Dedifferentiated amniotic fluid mesenchymal stem cell (primary cell): ENCODE measurements around the gene CDC25A.

Experiments used
- DNase-seq: peaks from one replicate; pipeline ENCODE4 v3.0.0-alpha.2; 2016; ENCODE audit errors: extremely low spot score

The CDC25A gene

DNA sequence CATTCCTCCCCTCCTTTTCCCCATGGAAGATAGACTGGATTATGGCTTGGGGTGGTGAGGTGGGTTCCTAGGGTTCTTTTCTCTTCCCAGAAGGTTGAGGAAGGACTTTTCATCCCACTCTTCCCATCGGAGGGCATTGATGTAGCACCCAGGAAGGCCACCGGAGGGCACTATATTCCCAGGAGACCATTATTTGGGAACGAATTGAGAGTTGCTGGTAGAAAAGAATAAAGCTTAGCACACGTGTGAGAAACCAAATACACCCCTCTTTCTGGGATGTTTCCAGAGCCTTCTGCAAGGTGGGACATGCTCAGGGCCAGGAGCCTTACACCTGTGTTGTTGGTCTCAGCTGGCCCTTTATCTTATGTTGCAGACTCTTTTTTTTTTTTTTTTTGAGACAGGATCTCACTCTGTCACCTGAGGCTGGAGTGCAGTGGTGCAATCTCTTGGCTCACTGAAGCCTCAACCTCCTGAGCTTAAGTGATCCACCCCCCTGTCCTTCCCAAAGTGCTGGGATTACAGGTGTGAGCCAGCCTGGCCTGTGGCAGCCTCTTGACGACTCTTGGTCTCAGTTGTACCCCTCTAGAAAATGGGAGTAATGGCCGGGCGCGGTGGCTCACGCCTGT lies 6.3 kb upstream of the CDC25A start:
- DNase-seq: peak; percentile 63

DNA sequence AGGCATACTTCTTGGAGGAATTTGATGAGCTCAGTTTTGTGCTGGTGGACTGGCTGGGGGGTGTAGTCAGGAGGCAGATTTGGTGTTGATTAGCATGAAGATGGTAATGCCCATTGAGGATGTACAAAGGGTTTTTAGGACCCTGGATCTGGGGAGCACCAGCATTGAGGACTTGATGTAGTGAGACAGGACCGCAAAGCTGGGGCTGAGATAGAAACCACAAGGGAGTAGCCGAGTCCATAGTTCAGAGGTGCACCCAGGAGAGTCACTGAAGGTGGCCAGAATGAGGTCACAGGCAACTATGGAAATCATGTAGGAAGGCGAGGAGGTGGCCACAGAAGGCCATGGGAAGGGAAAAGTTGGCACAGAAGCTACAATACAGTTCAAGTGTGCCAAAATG lies 2.7 kb upstream of the CDC25A start:
- DNase-seq: no peak

DNA sequence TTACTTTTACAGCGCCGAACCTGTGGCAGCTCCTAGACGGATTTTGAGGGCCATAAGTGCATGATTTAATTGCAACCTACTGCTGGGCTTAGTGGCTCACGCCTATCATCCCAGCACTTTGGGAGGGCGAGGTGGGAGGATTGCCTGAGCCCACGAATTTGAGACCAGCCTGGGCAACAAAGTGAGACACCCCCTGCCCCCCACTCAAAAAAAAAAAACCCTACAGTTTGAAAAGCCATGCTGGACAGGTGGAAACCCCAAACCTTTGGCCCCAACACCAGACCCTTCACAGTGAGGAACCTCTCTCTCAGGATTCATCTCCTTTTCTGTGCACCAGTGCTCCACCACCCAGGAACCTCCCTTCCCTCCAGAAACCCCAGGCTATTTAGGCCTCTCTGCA lies 1.1 kb upstream of the CDC25A start:
- no peak for DNase-seq

DNA sequence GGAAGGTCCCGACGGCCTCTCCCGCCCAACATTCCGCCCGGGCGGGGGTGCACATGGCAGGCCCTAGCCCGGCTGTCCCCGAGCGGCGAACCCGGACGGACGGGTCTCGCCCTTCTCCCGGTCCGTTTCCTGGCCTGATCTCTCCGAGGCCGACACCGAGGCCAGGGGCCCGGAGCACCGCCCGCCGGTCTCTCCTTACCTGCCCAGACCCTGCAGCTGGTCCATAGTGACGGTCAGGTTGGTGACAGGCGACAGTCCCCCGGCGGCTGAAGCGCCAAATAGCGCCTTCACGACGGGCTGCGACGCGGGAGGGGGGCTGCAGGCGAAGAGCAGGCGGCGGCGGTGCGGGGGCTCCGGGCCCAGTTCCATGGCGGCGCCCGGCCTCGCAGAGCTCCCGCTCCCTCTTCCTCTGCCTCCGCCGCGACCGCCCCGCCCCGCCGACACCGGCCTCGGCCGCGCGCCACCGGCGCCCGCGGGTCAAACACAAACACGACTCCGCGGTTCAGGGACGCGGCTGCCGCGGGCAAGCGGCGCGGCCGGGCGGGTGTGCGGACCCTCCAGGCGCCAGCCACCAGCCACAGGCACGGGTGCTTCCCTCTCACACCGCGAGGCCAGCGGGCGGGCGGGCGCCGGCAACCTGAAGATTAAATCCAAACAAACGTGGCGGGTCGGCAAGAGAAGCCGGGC lies 495 bp downstream of the CDC25A start:
- DNase-seq: no peak

DNA sequence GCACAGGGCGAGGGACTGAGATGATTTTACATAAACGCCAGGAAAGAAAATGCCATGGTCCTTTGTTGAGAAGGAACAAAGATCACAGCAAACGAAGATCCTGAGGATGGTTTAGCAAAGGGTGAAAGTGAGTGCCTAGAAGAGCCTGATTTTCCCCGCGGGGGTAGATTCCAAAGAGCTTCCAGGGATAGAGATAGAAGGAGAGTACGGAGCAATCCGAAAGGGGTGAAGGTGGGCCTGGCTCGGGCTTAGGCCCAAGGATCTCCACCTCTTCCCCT lies 977 bp downstream of the CDC25A start:
- no peak for DNase-seq

DNA sequence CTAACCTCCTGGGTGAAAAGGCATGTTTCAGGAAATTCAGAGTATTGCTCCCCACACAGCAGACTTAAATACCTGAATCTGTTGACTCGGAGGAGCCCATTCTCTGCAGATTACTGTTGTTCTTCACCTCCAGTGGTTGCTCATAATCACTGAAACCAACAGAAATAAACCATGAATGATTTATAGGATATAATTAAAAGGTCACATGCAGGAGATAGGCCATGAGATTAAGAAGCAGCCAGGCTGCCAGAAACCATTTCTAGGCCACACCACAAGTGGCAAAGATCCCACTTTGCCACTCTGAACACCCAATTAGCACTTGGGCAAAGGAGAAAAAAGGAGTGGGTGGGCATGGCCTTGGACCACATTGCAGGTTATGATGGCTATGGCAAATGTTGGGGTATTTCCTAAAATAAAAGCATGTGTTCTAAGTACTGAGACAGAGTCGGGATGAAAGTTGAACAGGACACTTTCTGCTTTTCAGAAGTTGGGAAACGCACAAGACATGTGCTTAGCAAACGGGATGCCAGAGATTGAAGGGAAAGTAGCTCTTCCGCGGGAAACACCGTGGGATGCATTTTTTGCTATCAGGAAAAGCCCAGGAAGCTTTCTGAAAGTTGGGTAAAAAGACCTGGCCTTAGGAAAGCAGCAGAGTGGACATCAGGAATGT lies 1.5 kb downstream of the CDC25A start:
- no peak for DNase-seq

DNA sequence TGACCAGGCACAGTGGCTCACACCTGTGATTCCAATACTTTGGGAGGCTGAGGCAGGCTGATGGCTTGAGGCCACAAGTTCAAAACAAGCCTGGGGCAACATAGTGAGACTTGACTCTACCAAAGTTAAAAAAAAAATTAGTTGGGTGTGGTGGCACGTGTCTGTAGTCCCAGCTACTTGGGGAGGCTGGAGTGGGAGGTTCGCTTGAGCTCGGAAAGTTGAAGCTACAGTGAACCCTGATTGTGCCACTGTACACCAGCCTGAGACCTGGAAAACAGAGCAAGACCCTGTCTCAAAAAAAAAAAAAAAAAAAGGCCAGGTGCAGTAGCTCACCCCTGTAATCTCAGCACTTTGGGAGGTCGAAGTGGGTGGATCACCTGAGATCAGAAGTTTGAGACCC lies 3.1 kb downstream of the CDC25A start:
- DNase-seq: no peak

DNA sequence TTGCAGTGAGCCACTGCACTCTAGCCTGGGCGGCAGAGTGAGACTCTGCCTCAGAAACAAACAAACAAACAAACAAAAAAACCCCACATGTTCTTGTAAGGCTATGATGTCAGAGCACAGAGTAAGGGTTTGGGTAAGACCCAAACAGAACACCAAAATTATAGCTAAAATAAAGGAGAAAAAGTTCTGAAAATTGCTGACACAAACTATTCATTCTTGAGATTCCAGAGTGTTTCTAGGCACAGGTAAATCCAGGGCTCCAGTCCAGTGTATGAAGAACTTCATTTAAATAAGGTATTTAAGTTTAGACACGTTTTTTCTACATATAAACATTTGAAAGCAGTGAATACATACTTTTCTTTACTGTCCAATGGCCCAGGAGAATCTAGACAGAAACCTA lies 3.9 kb downstream of the CDC25A start:
- DNase-seq: no peak

DNA sequence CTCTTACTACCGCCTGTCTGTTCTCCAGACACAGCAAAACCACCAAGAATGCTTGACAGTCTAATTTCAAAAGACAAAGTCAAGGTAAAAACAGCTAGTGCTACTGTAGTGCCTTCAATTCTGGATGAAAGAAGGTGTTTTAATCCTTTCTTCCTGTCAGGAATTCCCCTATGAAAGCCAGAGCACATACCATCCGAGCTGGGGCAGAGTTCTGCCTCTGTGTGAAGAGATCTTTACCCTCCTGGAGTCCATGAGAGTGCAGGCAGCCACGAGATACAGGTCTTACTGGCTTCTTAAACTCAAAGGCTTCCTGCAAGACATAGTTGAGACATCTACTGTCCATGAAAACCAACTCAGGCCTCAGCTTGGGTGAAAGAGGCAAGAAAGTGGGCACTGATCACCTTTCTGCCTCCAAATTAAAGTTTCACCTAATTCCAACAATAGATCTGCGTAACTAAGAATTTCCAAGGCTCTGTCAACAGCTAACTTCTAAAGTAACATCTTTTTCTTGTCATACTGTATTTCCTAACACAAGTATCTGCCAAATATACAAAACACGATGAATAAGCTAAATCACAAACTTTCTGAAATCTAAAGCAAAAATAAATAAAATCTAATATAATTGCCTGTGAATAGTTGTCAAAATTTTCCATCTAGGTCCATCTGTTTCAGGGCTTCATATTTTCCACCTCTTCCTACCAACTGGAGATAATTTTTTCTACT lies 7.5 kb downstream of the CDC25A start:
- DNase-seq: no peak

DNA sequence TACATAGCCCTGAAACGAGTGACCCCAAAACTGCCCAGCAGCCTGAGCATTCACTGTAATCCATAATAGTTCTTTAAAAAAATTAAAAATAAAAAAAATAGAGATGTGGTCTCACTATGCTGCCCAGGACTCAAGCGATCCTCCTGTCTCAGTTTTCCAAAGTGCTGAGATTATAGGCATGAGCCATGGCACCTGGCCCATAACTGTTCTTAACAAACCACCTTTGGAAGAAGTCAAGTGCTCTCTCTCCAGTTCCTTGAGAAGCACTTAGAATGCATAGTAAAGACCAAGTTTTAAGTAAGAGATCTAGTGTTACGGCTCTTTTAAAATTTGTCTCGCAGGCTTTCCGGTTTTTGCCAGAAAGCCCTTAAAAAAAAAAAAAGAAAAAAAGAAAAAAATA lies 8.2 kb downstream of the CDC25A start:
- no peak for DNase-seq

DNA sequence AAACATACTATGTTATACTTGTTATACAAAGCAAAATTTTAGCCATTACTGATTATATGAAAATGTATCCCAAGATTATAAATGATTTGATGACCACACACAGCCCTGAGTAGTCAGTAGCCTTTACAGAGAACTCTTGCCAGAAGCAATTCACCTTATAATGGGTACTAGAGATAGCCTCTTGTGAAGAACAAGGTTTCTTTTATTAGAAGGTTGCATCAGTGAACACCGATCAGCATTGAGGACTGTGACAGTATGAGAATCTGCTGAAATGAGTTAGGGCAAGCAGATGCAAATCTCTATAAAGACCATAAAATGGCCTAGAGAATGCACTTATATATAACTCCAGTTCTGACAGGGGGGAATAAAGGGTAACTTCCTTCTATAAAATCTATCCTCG lies 10.1 kb downstream of the CDC25A start:
- no peak for DNase-seq

DNA sequence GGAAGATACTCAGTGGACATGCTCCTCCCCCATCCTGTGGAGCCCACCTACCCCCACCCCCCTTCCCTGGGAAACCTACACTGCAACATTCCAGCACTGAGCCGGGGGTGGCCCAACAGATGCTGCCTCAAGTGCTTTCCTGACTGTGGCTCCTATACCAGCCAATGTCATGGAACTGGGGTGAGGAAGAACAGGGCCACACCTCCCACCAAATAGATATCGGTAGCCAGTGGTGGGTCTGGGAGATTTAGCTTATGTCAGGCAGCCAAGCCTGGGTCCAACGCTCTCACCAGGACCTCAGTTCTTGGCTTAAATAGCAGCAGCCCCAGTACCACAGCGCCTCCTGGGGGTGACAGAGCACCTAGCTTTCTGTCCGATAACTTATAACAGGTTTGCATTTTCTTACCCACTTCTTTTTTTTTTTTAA lies 30.3 kb downstream of the CDC25A start:
- DNase-seq: no peak

DNA sequence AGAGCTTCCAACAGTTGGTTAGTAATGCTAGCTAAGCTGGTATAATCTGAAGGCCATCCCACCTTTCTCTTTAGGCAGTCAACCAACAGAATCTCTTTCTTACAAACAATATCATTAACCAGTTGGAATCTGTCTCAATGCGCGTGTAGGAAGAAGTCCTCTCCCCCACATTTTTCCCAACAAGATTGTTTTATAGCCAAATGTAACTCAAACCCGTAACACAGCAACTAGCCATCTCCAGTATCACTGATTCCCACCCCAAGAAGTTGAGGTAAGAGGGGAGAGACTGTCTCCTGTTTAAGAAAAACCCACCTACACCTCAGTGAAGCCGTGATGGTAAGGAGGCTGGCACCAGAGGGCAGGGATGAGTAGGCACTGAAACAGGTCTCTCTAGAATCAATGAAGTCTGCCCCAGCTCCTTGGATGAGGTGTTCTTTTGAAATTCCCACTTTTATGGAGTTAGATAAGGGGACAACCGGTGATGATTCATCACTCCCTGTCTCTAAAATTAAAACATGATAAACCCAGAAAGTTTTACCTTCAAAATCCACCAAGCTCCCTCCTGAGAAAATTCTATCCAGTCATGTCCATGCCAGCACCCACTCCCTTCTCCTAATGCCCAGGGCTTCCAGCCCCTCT lies 30.9 kb downstream of the CDC25A start:
- DNase-seq: no peak

DNA sequence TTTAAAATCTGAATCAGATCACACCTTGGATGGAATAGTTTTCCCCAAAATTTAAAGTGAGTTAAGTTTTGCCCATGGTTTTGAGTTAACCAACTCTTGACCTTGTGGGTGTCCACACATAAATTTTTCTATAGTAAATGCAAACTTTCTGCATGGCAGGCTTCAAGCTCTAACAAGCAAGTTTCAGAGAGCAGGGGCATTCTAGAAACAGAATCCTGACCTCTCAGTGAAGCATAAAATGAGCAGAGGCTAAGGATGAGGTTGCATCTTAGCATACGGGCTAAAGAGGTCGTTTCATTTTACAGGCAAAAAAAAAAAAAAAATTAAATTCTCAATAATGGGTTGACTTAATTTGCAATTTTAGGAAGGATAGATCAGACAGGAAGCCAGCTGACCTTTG lies 32.1 kb downstream of the CDC25A start:
- DNase-seq: no peak

DNA sequence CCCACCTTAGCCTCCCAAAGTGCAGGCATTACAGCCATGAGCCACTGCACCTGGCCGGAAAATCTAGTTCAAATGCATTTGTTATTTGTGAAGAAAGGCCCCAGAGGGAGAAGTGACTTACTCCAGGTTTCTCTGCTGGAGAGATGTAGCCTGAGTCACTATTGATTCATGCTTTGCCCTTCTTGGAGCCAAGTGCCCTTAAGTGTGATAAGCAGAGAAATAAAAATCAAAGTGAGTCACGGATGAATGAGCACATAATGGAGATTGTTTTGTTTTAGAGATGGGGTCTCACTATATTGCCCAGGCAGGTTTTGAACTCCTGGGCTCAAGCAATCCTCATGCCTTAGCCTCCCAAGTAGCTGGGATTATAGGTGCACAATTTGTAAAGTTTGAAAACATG lies 33.1 kb downstream of the CDC25A start:
- no peak for DNase-seq

DNA sequence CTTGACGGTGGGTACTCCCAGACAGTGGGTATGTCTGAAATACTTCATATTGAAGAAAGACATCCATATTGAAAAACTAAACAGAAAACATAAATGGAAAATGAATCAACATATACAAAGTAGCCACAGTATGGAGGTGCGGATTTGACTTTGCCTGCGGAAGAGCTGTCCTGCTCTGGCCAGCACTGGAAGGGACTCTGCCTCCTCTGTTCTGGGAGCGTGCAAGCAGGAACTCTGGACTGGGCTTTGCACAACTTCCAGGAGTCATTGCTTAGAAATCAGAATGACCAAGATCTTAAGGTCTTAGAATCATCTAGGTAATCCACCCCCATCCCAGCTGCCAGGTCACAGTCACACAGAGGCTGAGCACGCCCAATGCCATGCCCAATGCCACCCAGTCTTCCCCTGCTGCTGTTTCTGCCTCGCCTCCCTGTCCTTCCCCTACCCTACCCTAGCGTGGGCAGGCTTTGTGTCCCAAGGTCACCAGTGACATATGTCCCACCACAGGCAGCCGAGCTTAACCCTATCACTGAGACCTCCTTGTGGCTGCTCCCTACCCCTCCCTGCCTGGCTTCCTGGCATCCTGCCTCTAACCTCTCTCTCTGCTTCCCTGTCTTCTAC lies 36.3 kb downstream of the CDC25A start:
- DNase-seq: no peak

DNA sequence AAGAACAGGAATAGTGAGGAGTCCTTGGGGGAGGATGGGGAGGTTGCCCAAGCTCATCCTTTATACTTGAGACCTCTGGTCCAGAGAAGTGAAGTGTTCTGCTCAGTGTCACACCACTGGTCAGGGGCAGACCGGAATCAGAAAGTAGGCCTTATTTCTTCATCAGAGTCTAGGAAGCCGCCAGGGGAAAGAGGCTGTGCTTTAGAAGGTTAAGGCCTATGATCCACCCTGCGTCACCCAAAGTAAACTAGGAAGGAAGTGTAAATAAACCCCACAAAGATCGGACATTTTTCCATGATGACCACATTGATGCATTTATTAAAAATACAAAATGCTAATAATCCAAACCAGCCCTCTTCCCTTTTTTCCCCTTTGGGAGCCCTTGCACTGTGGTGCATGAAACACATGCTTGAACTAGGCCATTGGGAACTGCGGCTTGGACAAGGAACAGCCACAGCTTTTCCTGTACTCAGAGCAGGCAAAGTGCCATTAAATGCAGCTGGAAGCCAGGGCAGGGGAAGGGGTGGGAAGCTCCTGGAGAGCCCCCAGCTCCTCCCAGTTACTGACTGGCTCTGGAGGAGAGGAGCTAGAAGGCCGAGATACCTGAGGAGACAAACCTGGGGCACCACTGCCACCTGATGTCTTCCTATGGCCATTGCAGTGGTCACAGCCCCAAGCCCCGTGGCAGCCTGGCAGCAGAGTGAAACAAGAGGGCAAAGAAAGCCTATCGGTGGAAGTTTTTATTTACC lies 37.0 kb downstream of the CDC25A start:
- peak; percentile 70 for DNase-seq

DNA sequence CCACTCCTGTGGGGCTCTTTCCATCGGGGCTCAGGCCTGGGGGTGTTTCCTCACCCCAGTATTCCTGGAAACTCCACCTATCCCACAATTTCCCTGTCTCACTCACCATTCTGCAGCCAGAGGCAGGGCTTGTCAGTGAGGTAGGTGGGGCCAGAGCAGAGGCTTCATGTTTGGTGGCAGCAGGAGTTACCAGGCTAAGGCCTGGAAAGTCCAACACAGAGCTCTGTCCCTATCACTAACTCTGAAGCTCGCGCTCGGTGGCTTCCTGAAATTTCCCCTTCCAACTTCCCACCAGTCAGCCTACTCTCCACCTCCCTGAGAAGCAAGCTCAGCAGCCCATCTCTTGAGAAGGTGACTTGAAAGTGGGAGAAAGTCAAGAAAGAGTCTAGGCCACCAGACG lies 44.2 kb downstream of the CDC25A start:
- no peak for DNase-seq

DNA sequence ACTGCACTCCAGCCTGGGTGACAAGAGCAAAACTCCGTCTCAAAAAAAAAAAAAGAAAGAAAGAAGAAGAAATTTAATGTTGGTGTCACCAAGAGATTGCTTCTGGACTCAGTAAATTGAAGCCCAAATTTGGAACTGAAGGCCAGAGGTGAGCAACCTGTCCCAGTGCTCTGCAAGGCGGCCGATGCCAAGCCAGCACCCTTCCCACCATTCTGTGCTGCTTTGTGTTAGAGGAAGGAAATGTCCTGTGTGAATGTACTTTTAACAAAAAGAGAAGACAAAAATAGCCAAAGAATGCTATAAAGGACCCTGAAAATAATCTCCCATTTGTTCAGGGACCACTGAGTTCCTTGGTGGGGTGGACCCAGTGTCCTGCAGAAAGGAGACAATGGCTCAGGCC lies 44.6 kb downstream of the CDC25A start:
- DNase-seq: no peak

DNA sequence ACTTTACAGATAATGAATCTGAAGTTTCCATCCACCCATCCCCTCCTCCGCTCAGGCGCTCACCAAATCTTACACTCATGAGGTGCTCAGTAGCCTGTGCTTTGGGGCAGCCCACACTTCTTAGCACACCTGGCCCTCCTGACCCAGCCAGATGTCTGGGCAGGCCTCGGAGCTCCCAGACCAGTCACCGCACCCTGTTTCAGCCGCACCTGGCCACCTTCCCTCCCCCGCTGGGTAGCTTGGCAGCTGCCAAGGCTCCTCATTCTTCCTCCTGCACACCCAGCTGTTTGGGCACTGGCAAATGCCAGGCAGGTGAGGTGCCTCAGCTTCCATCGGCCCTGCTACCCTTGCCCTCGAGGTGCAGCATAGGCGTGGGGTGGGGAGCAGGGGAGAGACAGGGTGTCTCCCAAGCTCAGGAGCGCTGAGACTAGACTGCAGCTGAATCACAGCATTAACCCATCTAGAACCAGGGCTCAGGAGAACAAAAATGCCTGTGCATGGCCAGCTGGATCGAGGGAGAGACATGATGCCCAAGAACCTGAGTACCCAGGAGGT lies 45.8 kb downstream of the CDC25A start:
- DNase-seq: no peak

DNA sequence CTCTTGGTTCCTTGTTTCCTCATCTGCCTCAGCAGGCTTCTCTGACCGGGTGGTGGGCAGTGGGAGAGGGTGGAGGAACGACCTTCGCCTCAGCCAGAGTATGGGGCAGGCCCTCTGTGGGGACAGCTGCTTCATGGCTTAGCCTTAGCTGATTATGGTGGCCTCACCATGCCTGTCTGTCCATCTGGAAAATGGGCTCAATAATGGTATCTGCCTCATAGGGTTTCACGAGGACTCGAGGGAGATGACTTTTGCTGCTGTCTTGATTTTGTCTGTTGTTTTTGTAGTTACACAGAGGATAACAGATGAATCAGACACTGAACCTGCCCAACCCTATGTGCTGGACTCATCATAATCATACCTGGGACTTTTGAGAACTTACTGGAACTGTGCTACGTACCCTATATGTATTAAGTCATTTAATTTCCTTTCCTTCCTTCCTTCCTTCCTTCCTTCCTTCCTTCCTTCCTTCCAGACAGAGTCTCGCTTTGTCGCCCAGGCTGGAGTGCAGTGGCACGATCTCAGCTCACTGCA lies 46.5 kb downstream of the CDC25A start:
- no peak for DNase-seq
